DOHH2 (cell line): Measurements from ENCODE around the gene FAM20A.

ENCODE experiments used
- H3F3A ChIP-seq: fragments of 200-600 bp; sonication (generic), shearing (Covaris generic); 2 replicates; pipeline ENCODE4 v1.6.0; 2016; ENCODE audit warnings: antibody characterized with exemption, mild to moderate bottlenecking; ENCODE audit not compliant: control insufficient read depth, insufficient read depth
- H3K27ac ChIP-seq: fragments of 200-600 bp; sonication (generic); 2 replicates; pipeline ENCODE4 v1.5.1; 2014; ENCODE audit warnings: low read depth, mild to moderate bottlenecking, low read length, moderate library complexity
- H3K27me3 ChIP-seq: fragments of 200-600 bp; sonication (generic); 2 replicates; pipeline ENCODE4 v1.6.1; 2014; ENCODE audit warnings: mild to moderate bottlenecking, low read length, mixed read lengths; ENCODE audit not compliant: control insufficient read depth
- H3K36me3 ChIP-seq: fragments of 200-600 bp; sonication (generic); 2 replicates; pipeline ENCODE4 v1.6.1; 2014; ENCODE audit warnings: mild to moderate bottlenecking, low read length, moderate library complexity, mixed read lengths; ENCODE audit not compliant: control insufficient read depth
- H3K4me1 ChIP-seq: fragments of 200-600 bp; sonication (generic); 2 replicates; pipeline ENCODE4 v1.6.1; 2014; ENCODE audit warnings: mild to moderate bottlenecking, low read length, mixed read lengths; ENCODE audit not compliant: control insufficient read depth
- H3K4me2 ChIP-seq: fragments of 200-600 bp; sonication (generic); 2 replicates; pipeline ENCODE4 v1.6.0; 2014; ENCODE audit warnings: mild to moderate bottlenecking, low read length, moderate library complexity
- H3K4me3 ChIP-seq: fragments of 200-600 bp; sonication (generic); 2 replicates; pipeline ENCODE4 v1.5.1; 2014; ENCODE audit warnings: mild to moderate bottlenecking, low read length, mixed read lengths
- H3K79me2 ChIP-seq: fragments of 200-600 bp; sonication (generic); 2 replicates; pipeline ENCODE4 v1.6.1; 2014; ENCODE audit warnings: mild to moderate bottlenecking, low read length, mixed read lengths; ENCODE audit not compliant: control insufficient read depth
- H3K9me2 ChIP-seq: fragments of 200-600 bp; sonication (generic); replicated peaks from 2 replicates; pipeline ENCODE4 v1.6.1; 2014; ENCODE audit warnings: mild to moderate bottlenecking, low read length, mixed read lengths; ENCODE audit not compliant: control insufficient read depth
- H3K9me3 ChIP-seq: fragments of 200-600 bp; sonication (generic); 2 replicates; pipeline ENCODE4 v1.6.1; 2014; ENCODE audit warnings: antibody characterized with exemption, low read length, mixed read lengths; ENCODE audit not compliant: control insufficient read depth, insufficient read depth
- H4K20me1 ChIP-seq: fragments of 200-600 bp; sonication (generic); 2 replicates; pipeline ENCODE4 v1.6.0; 2014; ENCODE audit warnings: low read depth, mild to moderate bottlenecking, antibody characterized with exemption, low read length, moderate library complexity; ENCODE audit not compliant: control insufficient read depth, insufficient read depth
- EZH2phosphoT487 ChIP-seq: fragments of 200-600 bp; sonication (generic); IDR thresholded peaks from 2 replicates; pipeline ENCODE4 v1.6.1; 2017; ENCODE audit warnings: borderline replicate concordance, mild to moderate bottlenecking, antibody characterized with exemption, low read length, moderate library complexity, mixed read lengths
- TF ChIP-seq, protein P1 (sequence below): fragments of 200-600 bp; sonication (generic); IDR thresholded peaks from one replicate; pipeline ENCODE4 v1.5.1; 2014; ENCODE audit warnings: antibody characterized with exemption, mild to moderate bottlenecking, low read depth, low read length; ENCODE audit not compliant: poor library complexity, severe bottlenecking

Gene FAM20A

DNA sequence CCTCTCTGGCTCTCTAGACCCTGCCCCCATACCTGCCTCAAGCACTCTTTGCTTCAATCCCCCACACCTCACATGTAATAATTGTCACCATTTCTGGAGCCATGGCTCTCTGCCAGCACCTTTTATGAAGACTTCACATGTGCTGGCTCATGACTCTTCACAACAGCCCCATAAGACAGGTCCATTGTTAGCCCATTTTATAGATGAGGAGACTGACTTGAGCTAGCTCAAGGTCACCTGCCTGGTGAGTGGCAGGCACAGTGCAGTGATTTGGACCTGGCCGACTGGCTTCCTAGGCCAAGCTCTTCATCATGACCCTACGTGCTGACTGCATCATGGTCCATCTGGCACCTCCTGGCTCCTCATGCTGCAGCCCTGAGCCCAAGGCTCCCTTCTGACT, 25.0 kb downstream of the FAM20A start:
- no peak overlapping the region for H3K4me3 ChIP-seq
- no peaks in the 10 kb centered on the region for H3K9me3 ChIP-seq
- H3K27ac ChIP-seq = no peak overlapping the region
- no peaks in the 10 kb centered on the region for H4K20me1 ChIP-seq
- no peak overlapping the region for H3K4me2 ChIP-seq
- 0 out of 2 replicates have a peak, but pooled peaks cover 3% of the 10 kb centered on the region for H3K27me3 ChIP-seq
- H3K4me1 ChIP-seq = no peaks in the 10 kb centered on the region
- no peaks in the 10 kb centered on the region for H3F3A ChIP-seq
- TF ChIP-seq, protein P1, sequence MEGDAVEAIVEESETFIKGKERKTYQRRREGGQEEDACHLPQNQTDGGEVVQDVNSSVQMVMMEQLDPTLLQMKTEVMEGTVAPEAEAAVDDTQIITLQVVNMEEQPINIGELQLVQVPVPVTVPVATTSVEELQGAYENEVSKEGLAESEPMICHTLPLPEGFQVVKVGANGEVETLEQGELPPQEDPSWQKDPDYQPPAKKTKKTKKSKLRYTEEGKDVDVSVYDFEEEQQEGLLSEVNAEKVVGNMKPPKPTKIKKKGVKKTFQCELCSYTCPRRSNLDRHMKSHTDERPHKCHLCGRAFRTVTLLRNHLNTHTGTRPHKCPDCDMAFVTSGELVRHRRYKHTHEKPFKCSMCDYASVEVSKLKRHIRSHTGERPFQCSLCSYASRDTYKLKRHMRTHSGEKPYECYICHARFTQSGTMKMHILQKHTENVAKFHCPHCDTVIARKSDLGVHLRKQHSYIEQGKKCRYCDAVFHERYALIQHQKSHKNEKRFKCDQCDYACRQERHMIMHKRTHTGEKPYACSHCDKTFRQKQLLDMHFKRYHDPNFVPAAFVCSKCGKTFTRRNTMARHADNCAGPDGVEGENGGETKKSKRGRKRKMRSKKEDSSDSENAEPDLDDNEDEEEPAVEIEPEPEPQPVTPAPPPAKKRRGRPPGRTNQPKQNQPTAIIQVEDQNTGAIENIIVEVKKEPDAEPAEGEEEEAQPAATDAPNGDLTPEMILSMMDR = no peak
- no peak for TF ChIP-seq EZH2phosphoT487
- H3K36me3 ChIP-seq = no peaks in the 10 kb centered on the region
- H3K79me2 ChIP-seq = no peaks in the 10 kb centered on the region
- H3K9me2 ChIP-seq = no peaks in the 10 kb centered on the region

DNA sequence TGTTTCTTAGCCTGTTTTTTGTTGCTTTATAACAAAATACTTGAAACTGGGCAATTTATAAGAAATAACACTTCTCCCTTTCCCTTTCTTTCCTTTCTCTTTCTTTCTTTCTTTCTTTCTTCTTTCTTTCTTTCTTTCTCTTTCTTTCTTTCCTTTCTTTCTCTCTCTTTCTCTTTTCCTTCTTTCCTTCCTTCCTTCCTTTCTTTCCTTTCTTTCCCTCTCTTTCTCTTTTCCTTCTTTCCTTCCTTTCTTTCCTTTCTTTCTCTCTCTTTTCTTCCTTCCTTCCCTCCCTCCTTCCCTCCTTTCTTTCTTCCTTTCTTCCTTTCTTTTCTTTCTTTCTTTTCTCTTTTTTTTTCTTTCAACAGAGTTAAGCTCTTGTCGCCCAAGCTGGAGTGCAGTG, 27.8 kb downstream of the FAM20A start:
- TF ChIP-seq, protein P1 = no peak
- TF ChIP-seq EZH2phosphoT487 = no peak
- H3F3A ChIP-seq = no peaks in the 10 kb centered on the region
- no peaks in the 10 kb centered on the region for H3K9me2 ChIP-seq
- no peaks in the 10 kb centered on the region for H3K36me3 ChIP-seq
- H3K4me3 ChIP-seq = no peak overlapping the region
- H3K4me2 ChIP-seq = no peak overlapping the region
- no peaks in the 10 kb centered on the region for H3K4me1 ChIP-seq
- no peaks in the 10 kb centered on the region for H3K79me2 ChIP-seq
- no peaks in the 10 kb centered on the region for H3K9me3 ChIP-seq
- H3K27ac ChIP-seq = no peak overlapping the region
- H3K27me3 ChIP-seq = 0 out of 2 replicates have a peak, but pooled peaks cover 3% of the 10 kb centered on the region
- H4K20me1 ChIP-seq = no peaks in the 10 kb centered on the region

GRCh38 chr17:68572138-68572842, 28.9 kb downstream of the FAM20A start:
- no peaks in the 10 kb centered on the region for H3K36me3 ChIP-seq
- no peak overlapping the region for H3K4me3 ChIP-seq
- no peaks in the 10 kb centered on the region for H3K9me3 ChIP-seq
- no peak overlapping the region for H3K27ac ChIP-seq
- H3K9me2 ChIP-seq = no peaks in the 10 kb centered on the region
- TF ChIP-seq, protein P1 = no peak
- TF ChIP-seq EZH2phosphoT487 = no peak
- H3F3A ChIP-seq = no peaks in the 10 kb centered on the region
- no peak overlapping the region for H3K4me2 ChIP-seq
- H3K27me3 ChIP-seq = peaks cover 4% of the 10 kb centered on the region; the same call in 1 of the 2 replicates
- H4K20me1 ChIP-seq = no peaks in the 10 kb centered on the region
- H3K4me1 ChIP-seq = no peaks in the 10 kb centered on the region
- no peaks in the 10 kb centered on the region for H3K79me2 ChIP-seq
